Loucy (cell line): ENCODE measurements around the gene ST8SIA5.

Experiments
- CTCF ChIP-seq: fragments of 200-600 bp; sonication (generic); conservative IDR thresholded peaks from 2 replicates; pipeline ENCODE4 v1.5.1; 2014; ENCODE audit warnings: mild to moderate bottlenecking, antibody characterized with exemption, low read length
- EZH2phosphoT487 ChIP-seq: fragments of 200-600 bp; IDR thresholded peaks from 2 replicates; pipeline ENCODE4 v1.6.1; 2018; ENCODE audit warnings: antibody characterized with exemption, mild to moderate bottlenecking, moderate library complexity, borderline replicate concordance

DNA sequence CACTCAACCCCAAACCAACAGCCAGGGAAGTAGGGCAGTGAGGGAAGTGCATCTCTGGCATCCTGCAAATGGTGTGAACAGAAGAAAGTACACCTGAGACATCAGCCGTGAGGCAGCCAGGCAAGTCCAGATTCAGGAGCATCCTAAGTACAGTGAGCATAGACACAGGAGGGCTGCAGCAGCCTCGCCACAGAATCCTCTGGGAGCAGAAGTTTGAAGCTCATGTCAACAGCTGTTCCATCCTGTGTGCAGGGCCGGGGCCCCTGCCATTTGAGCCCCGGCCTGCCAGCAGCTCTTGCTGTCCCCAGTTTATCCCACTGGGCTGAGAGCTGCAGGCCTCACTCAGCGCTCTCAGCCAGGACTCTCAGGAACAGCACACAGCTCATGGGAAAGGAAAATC lies 114.3 kb downstream of the ST8SIA5 start:
- no peak for TF ChIP-seq CTCF
- TF ChIP-seq EZH2phosphoT487: no peak
